Measurements from ENCODE around the gene IL9. TPM values are rescaled to one million over a fixed set of nuclear protein-coding genes. Genes with fewer than 3 reads are reported as not detected.

IL9 gene
- total RNA-seq, 1 experiment from 2014 or later = not detected

DNA sequence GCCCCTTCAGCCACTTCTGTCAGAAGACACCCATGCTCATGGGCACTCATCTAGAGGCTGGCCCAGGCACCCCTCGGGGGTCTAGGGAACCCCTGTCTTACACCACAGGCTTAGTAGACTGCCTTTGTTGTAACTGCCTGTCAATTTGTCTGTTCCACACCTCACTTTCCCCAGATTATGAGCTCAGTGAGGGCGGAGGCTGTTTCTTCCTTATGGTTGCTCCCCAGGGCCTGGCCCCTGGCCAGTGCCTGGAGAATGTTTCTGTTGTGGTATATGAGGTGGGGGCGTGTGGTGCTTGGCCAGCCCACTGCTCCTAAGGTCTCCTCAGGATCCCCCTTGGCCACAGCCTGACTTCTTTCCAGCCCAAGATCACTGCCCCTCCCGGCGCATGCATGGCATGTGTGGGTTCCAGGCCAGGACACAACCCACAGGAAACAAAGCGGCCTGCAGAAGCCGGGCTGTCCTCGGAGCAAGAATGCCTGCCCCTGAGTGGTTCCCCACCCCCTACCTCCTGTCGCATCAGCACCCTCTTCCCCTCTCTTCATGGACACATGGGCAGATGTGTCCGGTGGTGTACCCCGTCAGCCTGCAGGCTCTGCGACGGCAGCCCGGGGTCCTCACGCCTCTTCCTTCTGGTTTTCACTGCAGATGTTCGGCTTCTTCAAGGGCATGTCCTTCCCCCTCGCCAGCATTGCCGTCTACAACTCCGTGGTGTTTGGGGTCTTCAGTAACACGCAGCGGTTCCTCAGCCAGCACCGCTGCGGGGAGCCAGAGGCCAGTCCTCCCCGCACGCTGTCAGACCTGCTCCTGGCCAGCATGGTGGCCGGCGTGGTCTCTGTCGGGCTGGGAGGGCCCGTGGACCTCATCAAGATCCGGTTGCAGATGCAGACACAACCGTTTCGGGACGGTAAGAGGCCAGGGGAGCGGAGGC is 43.5 kb downstream of the IL9 start:
- CTCF ChIA-PET = no interaction called here
- intact Hi-C loops (cut with micrococcal nuclease; ENCODE audit: unreplicated experiment) = no loop called here

DNA sequence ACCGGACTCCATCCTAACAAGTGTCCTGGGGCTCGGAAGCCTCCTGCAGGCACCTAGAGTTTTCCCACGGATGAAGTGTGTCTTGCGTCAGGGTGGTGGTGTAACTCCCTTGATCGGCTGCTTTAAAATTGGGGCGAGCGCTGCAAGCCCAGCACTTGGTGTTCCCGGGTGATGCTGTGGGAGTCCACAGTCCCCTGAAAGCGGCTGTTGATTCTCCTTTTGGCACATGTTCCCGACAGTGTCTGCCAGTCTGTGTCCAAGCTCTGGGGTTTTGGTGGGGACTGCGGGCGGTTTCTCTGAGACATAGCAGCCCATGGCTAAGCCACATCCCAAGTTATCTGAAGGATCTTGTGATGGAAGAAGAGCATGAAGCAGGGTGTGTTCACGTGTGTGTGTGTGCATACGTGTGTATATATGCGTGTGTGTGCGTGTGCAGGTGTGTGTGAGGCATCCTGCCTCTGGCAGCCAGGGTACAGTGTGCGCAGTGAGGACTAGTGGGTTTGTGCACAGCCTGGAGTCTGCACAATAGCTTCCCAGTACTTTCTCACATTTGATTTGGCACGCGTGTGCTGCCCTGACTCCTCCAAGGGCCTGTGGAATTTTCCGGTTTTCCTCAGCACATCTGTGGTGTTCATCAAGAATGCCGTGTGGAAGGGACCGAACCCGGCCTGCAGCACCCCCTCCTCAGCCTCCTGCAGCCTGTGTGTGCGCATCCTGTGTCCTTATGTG is 44.3 kb downstream of the IL9 start:
- intact Hi-C loops (cut with micrococcal nuclease; ENCODE audit: unreplicated experiment) (no loop called here), in situ Hi-C loops (cut with HindIII; ENCODE audit: low pct_unique_long_range_greater_than_20kb, low sequenced_read_pairs) (no loop called here)
- ATAC-seq (0 out of 2 replicates have a peak, but pooled peaks have one; percentile 61), DNase-seq (ENCODE audit: low read depth, low spot score) (no peak)
- no TSS peak for BruUV-seq (replicated peaks)
- Histone ChIP-seq H3K9me3 (ENCODE audit: control insufficient read depth, insufficient read depth, low read depth, low read length) (no peaks in the 10 kb centered on the region), H3K4me3 (ENCODE audit: low read depth in 2 of 2, low read length in 2 of 2) (no peak overlapping the region), H3K36me3 (ENCODE audit: control insufficient read depth, insufficient read depth, low read length) (no peaks in the 10 kb centered on the region), H3K27ac (ENCODE audit: low read length) (no peak overlapping the region), H3K4me1 (ENCODE audit: control insufficient read depth, insufficient read depth, low read length) (no peaks in the 10 kb centered on the region), H3K27me3 (ENCODE audit: control insufficient read depth, insufficient read depth, low read length) (0 out of 2 replicates have a peak, but pooled peaks cover 3% of the 10 kb centered on the region)
- POLR2A ChIA-PET = no interaction called here
- TF ChIP-seq, protein P1, sequence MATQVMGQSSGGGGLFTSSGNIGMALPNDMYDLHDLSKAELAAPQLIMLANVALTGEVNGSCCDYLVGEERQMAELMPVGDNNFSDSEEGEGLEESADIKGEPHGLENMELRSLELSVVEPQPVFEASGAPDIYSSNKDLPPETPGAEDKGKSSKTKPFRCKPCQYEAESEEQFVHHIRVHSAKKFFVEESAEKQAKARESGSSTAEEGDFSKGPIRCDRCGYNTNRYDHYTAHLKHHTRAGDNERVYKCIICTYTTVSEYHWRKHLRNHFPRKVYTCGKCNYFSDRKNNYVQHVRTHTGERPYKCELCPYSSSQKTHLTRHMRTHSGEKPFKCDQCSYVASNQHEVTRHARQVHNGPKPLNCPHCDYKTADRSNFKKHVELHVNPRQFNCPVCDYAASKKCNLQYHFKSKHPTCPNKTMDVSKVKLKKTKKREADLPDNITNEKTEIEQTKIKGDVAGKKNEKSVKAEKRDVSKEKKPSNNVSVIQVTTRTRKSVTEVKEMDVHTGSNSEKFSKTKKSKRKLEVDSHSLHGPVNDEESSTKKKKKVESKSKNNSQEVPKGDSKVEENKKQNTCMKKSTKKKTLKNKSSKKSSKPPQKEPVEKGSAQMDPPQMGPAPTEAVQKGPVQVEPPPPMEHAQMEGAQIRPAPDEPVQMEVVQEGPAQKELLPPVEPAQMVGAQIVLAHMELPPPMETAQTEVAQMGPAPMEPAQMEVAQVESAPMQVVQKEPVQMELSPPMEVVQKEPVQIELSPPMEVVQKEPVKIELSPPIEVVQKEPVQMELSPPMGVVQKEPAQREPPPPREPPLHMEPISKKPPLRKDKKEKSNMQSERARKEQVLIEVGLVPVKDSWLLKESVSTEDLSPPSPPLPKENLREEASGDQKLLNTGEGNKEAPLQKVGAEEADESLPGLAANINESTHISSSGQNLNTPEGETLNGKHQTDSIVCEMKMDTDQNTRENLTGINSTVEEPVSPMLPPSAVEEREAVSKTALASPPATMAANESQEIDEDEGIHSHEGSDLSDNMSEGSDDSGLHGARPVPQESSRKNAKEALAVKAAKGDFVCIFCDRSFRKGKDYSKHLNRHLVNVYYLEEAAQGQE (IDR thresholded peaks at IDR 0.05; ENCODE audit: insufficient read depth in 1 of 2, low read depth in 2 of 2, low read length in 1 of 2) = no peak
- TF ChIP-seq, protein P2, sequence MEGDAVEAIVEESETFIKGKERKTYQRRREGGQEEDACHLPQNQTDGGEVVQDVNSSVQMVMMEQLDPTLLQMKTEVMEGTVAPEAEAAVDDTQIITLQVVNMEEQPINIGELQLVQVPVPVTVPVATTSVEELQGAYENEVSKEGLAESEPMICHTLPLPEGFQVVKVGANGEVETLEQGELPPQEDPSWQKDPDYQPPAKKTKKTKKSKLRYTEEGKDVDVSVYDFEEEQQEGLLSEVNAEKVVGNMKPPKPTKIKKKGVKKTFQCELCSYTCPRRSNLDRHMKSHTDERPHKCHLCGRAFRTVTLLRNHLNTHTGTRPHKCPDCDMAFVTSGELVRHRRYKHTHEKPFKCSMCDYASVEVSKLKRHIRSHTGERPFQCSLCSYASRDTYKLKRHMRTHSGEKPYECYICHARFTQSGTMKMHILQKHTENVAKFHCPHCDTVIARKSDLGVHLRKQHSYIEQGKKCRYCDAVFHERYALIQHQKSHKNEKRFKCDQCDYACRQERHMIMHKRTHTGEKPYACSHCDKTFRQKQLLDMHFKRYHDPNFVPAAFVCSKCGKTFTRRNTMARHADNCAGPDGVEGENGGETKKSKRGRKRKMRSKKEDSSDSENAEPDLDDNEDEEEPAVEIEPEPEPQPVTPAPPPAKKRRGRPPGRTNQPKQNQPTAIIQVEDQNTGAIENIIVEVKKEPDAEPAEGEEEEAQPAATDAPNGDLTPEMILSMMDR (IDR thresholded peaks at IDR 0.05) = no peak
- no peak for TF ChIP-seq POLR2AphosphoS5 (IDR thresholded peaks at IDR 0.05; ENCODE audit: low read depth, low read length)
- no peak for TF ChIP-seq TCF7L2 (IDR thresholded peaks at IDR 0.05; ENCODE audit: low read depth, low read length)
- no peak for TF ChIP-seq SIN3A (IDR thresholded peaks at IDR 0.05; ENCODE audit: borderline replicate concordance, insufficient read depth, low read depth, low read length)
- CTCF ChIA-PET = no interaction called here

More for the DNA sequence above, 43.5 kb downstream of the IL9 start:
- BruUV-seq (replicated peaks) = no TSS peak
- ATAC-seq (no peak), DNase-seq (ENCODE audit: low read depth, low spot score) (no peak)
- 0 out of 2 replicates have a peak, but pooled peaks cover 3% of the 10 kb centered on the region for H3K27me3 ChIP-seq (ENCODE audit: control insufficient read depth, insufficient read depth, low read length)
- TF ChIP-seq, protein P2 (IDR thresholded peaks at IDR 0.05) = no peak
- TF ChIP-seq, protein P1 (IDR thresholded peaks at IDR 0.05; ENCODE audit: insufficient read depth in 1 of 2, low read depth in 2 of 2, low read length in 1 of 2) = no peak
- TF ChIP-seq POLR2AphosphoS5 (IDR thresholded peaks at IDR 0.05; ENCODE audit: low read depth, low read length) (no peak), SIN3A (IDR thresholded peaks at IDR 0.05; ENCODE audit: borderline replicate concordance, insufficient read depth, low read depth, low read length) (no peak)
- no peaks in the 10 kb centered on the region for H3K4me1 ChIP-seq (ENCODE audit: control insufficient read depth, insufficient read depth, low read length)
- H3K9me3 ChIP-seq (ENCODE audit: control insufficient read depth, insufficient read depth, low read depth, low read length) = no peaks in the 10 kb centered on the region
- H3K36me3 ChIP-seq (ENCODE audit: control insufficient read depth, insufficient read depth, low read length) = no peaks in the 10 kb centered on the region
- in situ Hi-C loops (cut with HindIII; ENCODE audit: low pct_unique_long_range_greater_than_20kb, low sequenced_read_pairs) = no loop called here
- no peak overlapping the region for H3K27ac ChIP-seq (ENCODE audit: low read length)
- POLR2A ChIA-PET = no interaction called here
- H3K4me3 ChIP-seq (ENCODE audit: low read depth in 2 of 2, low read length in 2 of 2) = no peak overlapping the region

All from Panc1 (cell line).